HTERT RPE-1 (cell line): ENCODE results near the gene ANAPC10.
"Not testable (repeated sequence)": the region's sequence is repeated elsewhere in the genome, so short reads cannot be mapped to it uniquely, and the experiment has no call there.

Experiments used
- in situ Hi-C: fragments of 300-500 bp; cut with MboI; formaldehyde crosslinking; loops from 4 replicates; pipeline ENCODE4 v1.14.3; 2020; ENCODE audit warnings: low sequenced_read_pairs

The ANAPC10 gene

GRCh38 chr4:145097821-145098674 lies at the start of gene ANAPC10, which contains the start of gene ABCE1:
Gene ANAPC10 (minus strand): TSS chr4:145098196. CDS start chr4:145096099, 2,097 bp downstream.
Gene ABCE1 (plus strand): TSS chr4:145098311. CDS start chr4:145104413, 6,102 bp downstream.
- in situ Hi-C loops = no loop called here

- in situ Hi-C loops = not testable (repeated sequence)
Measured at GRCh38 chr4:145136219-145136618, 38.2 kb upstream of the ANAPC10 start.

GRCh38 chr4:145132511-145133098 lies 34.6 kb upstream of the ANAPC10 start:
- in situ Hi-C loops = no loop called here

- in situ Hi-C loops = no loop called here
Measured at GRCh38 chr4:145131848-145132247, 33.9 kb upstream of the ANAPC10 start.

GRCh38 chr4:145130788-145131399 lies 32.9 kb upstream of the ANAPC10 start:
- in situ Hi-C loops = no loop called here

GRCh38 chr4:145130130-145130529 lies 32.1 kb upstream of the ANAPC10 start:
- in situ Hi-C loops = no loop called here

GRCh38 chr4:145125396-145125795 lies 27.4 kb upstream of the ANAPC10 start:
- in situ Hi-C loops = no loop called here

- in situ Hi-C loops = no loop called here
Measured at GRCh38 chr4:145108128-145108527, 10.1 kb upstream of the ANAPC10 start.

- in situ Hi-C loops = no loop called here
Measured at GRCh38 chr4:145107126-145107525, 9.1 kb upstream of the ANAPC10 start.

- in situ Hi-C loops = no loop called here
Measured at GRCh38 chr4:145103496-145103895, 5.5 kb upstream of the ANAPC10 start.

- in situ Hi-C loops = no loop called here
Measured at GRCh38 chr4:145102619-145103018, 4.6 kb upstream of the ANAPC10 start.

- in situ Hi-C loops = no loop called here
Measured at GRCh38 chr4:145101091-145101490, 3.1 kb upstream of the ANAPC10 start.

GRCh38 chr4:145099653-145100052 lies 1.7 kb upstream of the ANAPC10 start:
- in situ Hi-C loops = no loop called here

- in situ Hi-C loops = no loop called here
Measured at GRCh38 chr4:145098675-145099037, 660 bp upstream of the ANAPC10 start.

- in situ Hi-C loops = no loop called here
Measured at GRCh38 chr4:145097331-145097820, 620 bp downstream of the ANAPC10 start.

GRCh38 chr4:145093638-145094037 lies 4.4 kb downstream of the ANAPC10 start:
- in situ Hi-C loops = no loop called here

GRCh38 chr4:145090380-145090779 lies 7.6 kb downstream of the ANAPC10 start:
- in situ Hi-C loops = no loop called here

GRCh38 chr4:145083891-145084605 lies 13.9 kb downstream of the ANAPC10 start:
- in situ Hi-C loops = no loop called here

- in situ Hi-C loops = no loop called here
Measured at GRCh38 chr4:145081756-145082155, 16.2 kb downstream of the ANAPC10 start.

GRCh38 chr4:145076469-145076855 lies 21.5 kb downstream of the ANAPC10 start:
- in situ Hi-C loops = no loop called here
